HG02852 (cell line): ENCODE measurements around the gene MOAP1.
"Not testable (repeated sequence)": the region's sequence is repeated elsewhere in the genome, so short reads cannot be mapped to it uniquely, and the experiment has no call there.

Source experiments
- ATAC-seq: cut with Tn5 transposase; IDR thresholded peaks from one replicate; pipeline ENCODE4 v1.9.1; 2021; ENCODE audit warnings: mild to moderate bottlenecking, moderate library complexity; ENCODE audit not compliant: unreplicated experiment

MOAP1 gene

DNA sequence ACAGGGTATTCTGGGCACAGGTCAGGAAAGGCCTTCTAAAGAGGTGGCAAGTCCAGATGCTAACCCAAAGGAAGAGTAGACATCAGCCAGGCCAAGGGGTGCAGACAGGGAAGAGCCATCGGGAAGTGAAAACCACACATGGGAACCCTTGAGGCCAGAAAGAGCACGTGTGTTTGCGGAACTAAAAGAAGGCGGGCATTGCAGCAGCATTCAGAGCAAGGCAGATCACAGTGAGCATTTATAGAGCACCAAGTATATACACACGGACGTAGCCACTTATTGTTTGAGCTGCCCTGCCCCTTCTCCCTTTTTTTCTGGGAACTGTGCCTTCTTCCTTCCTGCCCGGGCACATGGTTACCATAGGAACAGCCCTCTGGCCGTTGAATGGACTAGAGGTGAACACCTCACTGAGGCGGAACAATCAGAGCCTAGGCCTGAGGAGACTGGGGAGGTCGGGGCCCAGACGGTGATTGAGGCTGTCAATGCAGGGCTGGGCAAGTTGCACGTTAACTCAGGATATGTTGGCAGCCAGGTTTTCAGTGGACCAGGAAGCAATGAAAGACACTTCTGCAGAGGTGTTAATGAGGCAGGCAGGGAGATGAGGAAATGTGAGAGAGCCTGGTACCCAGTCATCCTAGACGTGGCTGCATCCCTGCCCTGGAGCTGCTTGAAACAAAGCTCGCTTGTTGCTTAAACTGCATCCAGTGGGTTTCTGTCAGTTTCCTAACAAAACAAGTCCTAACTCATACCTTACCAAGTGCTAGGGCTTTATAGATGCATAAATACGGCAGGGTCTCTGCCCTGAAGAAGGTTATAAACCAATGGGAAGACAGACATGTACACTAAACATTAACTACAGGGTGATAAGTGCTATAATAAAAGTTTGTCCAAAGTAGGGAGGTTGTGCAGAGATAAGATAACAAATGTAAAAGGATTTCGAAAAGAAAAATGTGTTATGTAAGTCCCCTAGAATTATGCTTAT, 34.2 kb downstream of the MOAP1 start:
- no peak for ATAC-seq

DNA sequence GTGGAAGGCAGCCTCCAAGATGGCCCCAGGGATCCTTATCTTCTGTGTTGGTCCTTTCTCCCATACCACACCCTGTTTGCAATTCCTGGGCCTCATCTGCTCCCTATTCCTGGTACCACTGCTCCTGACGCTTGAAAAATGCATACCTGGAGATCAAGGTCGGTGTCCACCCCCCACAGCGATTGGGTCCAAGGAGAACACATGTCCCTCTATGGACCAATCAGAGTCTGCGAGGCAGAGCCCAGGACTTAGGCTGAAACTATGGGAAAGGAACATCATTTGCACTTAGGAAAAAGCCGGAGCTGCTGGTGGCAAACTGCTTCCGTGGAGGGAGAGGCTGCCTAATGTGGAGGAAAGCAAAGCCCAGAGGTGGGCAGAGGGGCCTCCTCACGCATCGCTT, 35.7 kb downstream of the MOAP1 start:
- ATAC-seq: no peak

DNA sequence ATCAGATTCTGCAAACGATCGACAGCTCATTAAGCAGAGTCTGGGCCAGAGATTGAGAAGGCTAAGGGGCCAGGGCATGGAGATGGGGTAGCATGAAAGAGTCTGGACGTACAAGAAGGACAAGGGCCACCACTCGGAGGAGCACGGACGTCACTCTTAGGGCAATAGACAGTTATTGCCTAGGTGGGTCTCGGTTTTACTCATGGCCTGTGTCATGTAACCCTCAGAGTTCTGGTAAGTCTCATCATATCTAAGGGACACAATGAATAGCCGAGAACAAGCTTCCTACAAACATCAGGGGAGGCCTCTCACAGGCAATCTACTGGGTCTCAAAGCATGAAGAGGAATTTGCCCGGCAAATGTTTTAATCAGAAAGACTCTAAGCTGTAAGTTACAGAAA, 38.6 kb downstream of the MOAP1 start:
- ATAC-seq: no peak

DNA sequence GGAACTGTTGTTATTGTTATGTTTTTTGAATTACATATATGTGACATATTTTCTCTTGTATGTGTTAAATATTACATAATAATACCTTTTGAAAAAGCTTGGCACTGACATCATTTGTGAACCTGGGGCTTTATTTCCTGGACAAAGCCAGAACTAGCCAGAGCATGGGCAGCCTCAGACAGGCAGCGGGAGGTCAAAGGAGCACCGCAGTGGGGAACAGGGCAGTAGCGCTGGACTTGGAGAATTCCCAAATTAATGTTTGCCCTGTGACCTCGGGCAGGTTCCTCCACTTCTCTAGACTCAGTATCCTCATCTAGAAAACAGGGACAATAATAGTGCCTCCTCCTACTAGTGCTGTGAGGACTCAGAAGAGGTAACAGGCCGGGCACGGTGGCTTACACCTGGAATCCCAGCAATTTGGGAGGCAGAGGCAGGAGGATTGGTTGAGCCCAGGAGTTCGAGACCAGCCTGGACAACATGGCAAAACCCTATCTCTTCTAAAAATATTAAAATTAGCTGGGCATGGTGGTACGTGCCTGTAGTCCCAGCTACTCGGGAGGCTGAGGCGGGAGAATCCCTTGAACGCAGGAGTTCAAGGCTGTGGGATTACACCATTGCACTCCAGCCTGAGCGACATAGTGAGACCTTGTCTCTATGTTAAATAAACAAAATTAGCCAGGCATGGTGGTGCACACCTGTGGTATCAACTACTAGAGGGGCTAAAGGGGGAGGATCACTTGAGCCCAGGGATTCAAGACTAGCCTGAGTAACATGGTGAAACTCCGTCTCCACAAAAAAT, 41.6 kb downstream of the MOAP1 start:
- ATAC-seq: no peak

DNA sequence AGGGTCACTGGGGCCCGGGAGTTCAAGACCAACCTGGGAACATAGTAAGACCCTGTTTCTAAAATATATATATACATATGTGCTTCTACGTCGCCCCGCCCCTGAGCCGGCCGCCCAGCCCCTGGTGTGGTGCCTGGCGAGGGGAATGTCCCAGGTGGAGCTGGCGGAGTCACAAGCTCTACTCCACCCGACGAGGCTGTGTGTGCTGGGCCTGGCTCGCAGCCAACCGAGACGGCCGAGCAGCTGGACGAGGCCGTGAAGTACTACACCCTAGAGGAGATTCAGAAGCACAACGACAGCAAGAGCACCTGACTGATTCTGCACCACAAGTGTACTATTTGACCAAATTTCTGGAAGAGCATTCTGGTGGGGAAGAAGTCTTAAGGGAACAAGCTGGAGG, 46.8 kb downstream of the MOAP1 start:
- no peak for ATAC-seq

GRCh38 chr14:93136508-93136907, 48.2 kb downstream of the MOAP1 start:
- not testable (repeated sequence) for ATAC-seq

GRCh38 chr14:93136009-93136408, 48.7 kb downstream of the MOAP1 start:
- no peak for ATAC-seq

DNA sequence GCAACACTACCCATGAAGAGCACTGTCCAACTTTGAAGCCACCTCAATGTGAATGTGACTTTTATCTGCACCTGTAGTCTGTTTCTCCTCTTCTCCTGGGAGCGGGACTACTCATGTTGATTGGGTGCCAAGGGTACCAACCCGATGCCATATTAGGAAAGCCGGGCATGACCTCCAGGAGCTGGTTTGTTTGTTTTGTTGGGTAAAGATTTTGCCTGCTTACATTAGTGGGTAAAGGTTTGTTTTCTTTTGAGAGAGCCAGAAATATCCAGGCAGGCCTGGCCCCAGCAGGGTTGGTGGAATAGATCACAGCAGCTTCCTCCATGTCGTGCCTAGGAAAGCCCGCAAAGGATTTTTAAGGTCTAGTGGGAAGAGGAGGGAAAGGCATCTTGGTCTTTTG, 49.3 kb downstream of the MOAP1 start:
- ATAC-seq: no peak

DNA sequence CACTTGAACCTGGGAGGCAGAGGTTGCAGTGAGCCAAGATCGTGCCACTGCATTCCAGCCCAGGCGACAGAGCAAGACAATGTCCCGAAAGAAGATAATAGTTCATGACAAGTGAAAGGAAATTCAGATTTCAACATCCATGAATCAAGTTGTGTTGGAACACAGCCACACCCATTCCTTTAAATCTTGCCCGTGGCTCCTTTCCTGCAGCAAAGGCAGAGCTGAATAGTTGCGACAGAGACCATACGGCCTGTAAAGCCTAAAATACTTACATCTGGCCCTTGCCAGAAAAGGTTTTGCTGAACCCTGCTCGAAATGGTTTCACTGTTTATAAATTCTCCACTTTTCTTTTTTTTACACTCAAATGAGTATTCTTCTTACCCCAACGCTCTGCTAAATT, 51.2 kb downstream of the MOAP1 start:
- ATAC-seq: no peak

GRCh38 chr14:93132472-93133065, 52.1 kb downstream of the MOAP1 start:
- no peak for ATAC-seq
